Activated naive CD8-positive, alpha-beta T cell treated with anti-CD3 and anti-CD28 coated beads, Interleukin-2, amount 10 ng/mL, durations not matched to agents 7 days and 5 days (primary cell): ENCODE measurements around the gene IFI30. TPM values are rescaled to one million over a fixed set of nuclear protein-coding genes. Genes with fewer than 3 reads are reported as not detected.

Source experiments
- ATAC-seq: fragments of 150-1000 bp; cut with Tn5 transposase; one replicate; pipeline ENCODE4 v1.10.0; 2021; ENCODE audit warnings: low read depth, moderate library complexity
- POLR2A ChIA-PET: fragments of 350-600 bp; sonication (Branson Sonifier 250); formaldehyde crosslinking; loops from one replicate; lab custom pipeline; 2021; ENCODE audit warnings: antibody characterized with exemption; lab: Charles Lee
- DNase-seq: peaks from one replicate; pipeline ENCODE4 v3.0.0; 2021
- H3K27ac Mint-ChIP-seq: one replicate; pipeline ENCODE4 v1.8.0; 2022; ENCODE audit warnings: mild to moderate bottlenecking, mixed read lengths
- H3K27me3 Mint-ChIP-seq: one replicate; pipeline ENCODE4 v1.8.0; 2022; ENCODE audit warnings: mild to moderate bottlenecking, moderate library complexity, mixed read lengths
- H3K36me3 Mint-ChIP-seq: one replicate; pipeline ENCODE4 v1.8.0; 2021; ENCODE audit warnings: mild to moderate bottlenecking, mixed read lengths
- H3K4me1 Mint-ChIP-seq: one replicate; pipeline ENCODE4 v1.8.0; 2021; ENCODE audit warnings: mixed read lengths
- H3K4me3 Mint-ChIP-seq: one replicate; pipeline ENCODE4 v1.8.0; 2022; ENCODE audit warnings: mild to moderate bottlenecking, moderate library complexity, mixed read lengths
- H3K9me3 Mint-ChIP-seq: one replicate; pipeline ENCODE4 v1.8.0; 2021; ENCODE audit warnings: mixed read lengths
- total RNA-seq, 2 experiments: library from RNA; stranded (reverse); gene quantifications; one replicate each; pipeline ENCODE4 v1.2.3, GENCODE V29; 2021

IFI30 gene
- 10 to 100 TPM; 78.8 to 80.8 TPM for total RNA-seq

DNA sequence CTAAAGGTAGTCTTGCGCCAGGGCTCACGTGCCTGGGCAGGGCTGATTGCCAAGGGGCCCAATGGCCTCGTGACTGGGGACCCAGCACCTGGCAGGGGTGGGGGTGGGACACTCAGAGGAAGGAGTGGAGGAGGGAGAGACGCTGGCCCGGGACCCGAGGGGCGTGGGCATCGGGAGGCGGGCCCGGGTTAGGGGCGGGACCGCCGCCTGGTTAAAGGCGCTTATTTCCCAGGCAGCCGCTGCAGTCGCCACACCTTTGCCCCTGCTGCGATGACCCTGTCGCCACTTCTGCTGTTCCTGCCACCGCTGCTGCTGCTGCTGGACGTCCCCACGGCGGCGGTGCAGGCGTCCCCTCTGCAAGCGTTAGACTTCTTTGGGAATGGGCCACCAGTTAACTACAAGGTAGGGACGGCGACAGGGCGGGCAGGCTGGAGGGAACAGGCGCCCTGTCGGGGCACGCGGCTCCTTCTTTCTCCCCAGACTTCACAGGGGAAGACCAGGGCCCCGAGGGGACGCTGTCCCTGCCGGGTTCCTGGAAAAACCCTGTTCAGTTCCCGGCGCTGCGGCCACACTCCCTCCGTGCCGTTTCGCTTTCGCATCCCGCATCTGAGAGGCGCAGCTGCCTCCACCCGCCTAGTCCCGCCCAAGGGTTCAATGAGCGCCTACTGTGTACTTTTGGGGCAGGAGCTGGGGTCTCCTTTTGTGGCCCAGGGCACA, at the start of gene IFI30:
Gene IFI30, plus strand, starts transcription at position 242 of the 717 bp plus-strand sequence. Its CDS starts 29 bp downstream, at position 271.
- Mint-ChIP-seq H3K4me1 (peaks cover 28% of the 10 kb centered on the region), H3K27ac (peak within 1 kb of the TSS; percentile 86), H3K36me3 (peaks cover 16% of the 10 kb centered on the region), H3K27me3 (no peaks in the 10 kb centered on the region), H3K4me3 (peak within 1 kb of the TSS; percentile 87), H3K9me3 (no peaks in the 10 kb centered on the region)
- POLR2A ChIA-PET: interaction anchor here (0.6 to 1.9 kb wide), 8 partner anchors 10 to 108 kb away, joined by 3 to 9 read pairs (median 4); partner anchors contain the start of genes JUND and MPV17L2
- DNase-seq (peak; percentile 80), ATAC-seq (peak; percentile 72)

- H3K36me3 Mint-ChIP-seq: peaks cover 18% of the 10 kb centered on the region
- no peak overlapping the region for H3K27ac Mint-ChIP-seq
- POLR2A ChIA-PET: no interaction called here
- no peak overlapping the region for H3K4me3 Mint-ChIP-seq
- ATAC-seq (no peak), DNase-seq (no peak)
- no peaks in the 10 kb centered on the region for H3K27me3 Mint-ChIP-seq
- peaks cover 22% of the 10 kb centered on the region for H3K4me1 Mint-ChIP-seq
- H3K9me3 Mint-ChIP-seq: no peaks in the 10 kb centered on the region
Measured at GRCh38 chr19:18123819-18124218, 49.8 kb upstream of the IFI30 start.

DNA sequence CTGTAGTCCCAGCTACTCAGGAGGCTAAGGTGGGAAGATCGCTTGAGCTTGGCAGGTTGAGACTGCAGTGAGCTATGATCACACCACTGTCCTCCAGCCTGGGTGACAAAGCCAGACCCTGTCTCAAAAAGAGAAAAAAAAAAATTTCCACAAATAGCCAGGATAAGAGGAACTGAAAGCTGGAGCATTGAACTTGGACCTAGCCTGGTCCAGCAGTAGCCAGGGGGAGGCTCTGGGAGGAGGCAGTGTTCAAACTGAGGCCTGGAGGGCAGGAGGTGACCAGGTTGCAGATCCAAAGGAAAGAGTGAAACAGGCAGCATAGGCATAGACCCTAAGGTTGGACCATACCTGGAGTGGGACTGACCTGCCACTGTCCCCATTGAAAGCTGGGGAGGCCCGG, 47.5 kb upstream of the IFI30 start:
- DNase-seq: no peak
- peaks cover 22% of the 10 kb centered on the region for H3K36me3 Mint-ChIP-seq
- POLR2A ChIA-PET: interaction anchor here (0.6 to 0.7 kb wide), 2 partner anchors 23 to 138 kb away, joined by 3 to 5 read pairs; no protein-coding TSS in a partner anchor
- no peaks in the 10 kb centered on the region for H3K9me3 Mint-ChIP-seq
- no peak overlapping the region for H3K27ac Mint-ChIP-seq
- H3K4me3 Mint-ChIP-seq: no peak overlapping the region
- no peaks in the 10 kb centered on the region for H3K27me3 Mint-ChIP-seq
- ATAC-seq: no peak
- peaks cover 7% of the 10 kb centered on the region for H3K4me1 Mint-ChIP-seq

GRCh38 chr19:18128044-18128443, 45.6 kb upstream of the IFI30 start:
- peaks cover 25% of the 10 kb centered on the region for H3K36me3 Mint-ChIP-seq
- POLR2A ChIA-PET: interaction anchor here (1.0 to 1.8 kb wide), 4 partner anchors 8 to 24 kb away, joined by 3 to 9 read pairs (median 4); partner anchors contain the start of gene PIK3R2
- DNase-seq (no peak), ATAC-seq (peak; percentile 62)
- H3K4me1 Mint-ChIP-seq: peaks cover 7% of the 10 kb centered on the region
- no peaks in the 10 kb centered on the region for H3K9me3 Mint-ChIP-seq
- peak overlapping the region; percentile 85 for H3K27ac Mint-ChIP-seq
- no peaks in the 10 kb centered on the region for H3K27me3 Mint-ChIP-seq
- H3K4me3 Mint-ChIP-seq: no peak overlapping the region

DNA sequence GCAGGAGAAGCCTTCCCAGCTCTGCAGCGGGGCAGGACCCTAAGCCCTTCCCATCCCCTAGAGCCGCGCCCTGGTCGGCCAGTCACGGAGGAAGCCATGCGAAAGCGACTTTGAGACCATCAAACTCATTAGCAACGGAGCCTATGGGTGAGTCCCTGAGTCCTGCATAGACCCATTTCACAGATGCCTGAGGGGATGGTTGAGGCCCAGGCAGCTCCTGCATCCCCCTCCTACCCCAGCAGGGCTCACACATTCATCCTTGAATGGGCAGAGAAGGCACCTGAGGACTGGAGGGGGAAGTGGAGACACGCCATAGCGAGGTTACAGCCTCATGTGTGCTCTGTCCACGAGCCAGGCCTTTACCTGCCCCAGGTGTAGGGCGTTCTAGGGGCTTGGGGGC, 44.8 kb upstream of the IFI30 start:
- POLR2A ChIA-PET: interaction anchor here (1.0 to 1.8 kb wide), 3 partner anchors 9 to 23 kb away, joined by 3 to 9 read pairs (median 4); partner anchors contain the start of gene PIK3R2
- H3K36me3 Mint-ChIP-seq: peaks cover 25% of the 10 kb centered on the region
- H3K4me3 Mint-ChIP-seq: no peak overlapping the region
- no peak for ATAC-seq
- no peak overlapping the region for H3K27ac Mint-ChIP-seq
- H3K9me3 Mint-ChIP-seq: no peaks in the 10 kb centered on the region
- H3K27me3 Mint-ChIP-seq: no peaks in the 10 kb centered on the region
- no peak for DNase-seq
- H3K4me1 Mint-ChIP-seq: peaks cover 7% of the 10 kb centered on the region

- Mint-ChIP-seq H3K36me3 (peaks cover 26% of the 10 kb centered on the region), H3K4me3 (no peak overlapping the region), H3K27me3 (no peaks in the 10 kb centered on the region)
Measured at GRCh38 chr19:18130523-18131242, 42.9 kb upstream of the IFI30 start.

GRCh38 chr19:18131841-18132596, 41.6 kb upstream of the IFI30 start:
- DNase-seq (no peak), ATAC-seq (no peak)
- no peaks in the 10 kb centered on the region for H3K9me3 Mint-ChIP-seq
- peaks cover 7% of the 10 kb centered on the region for H3K4me1 Mint-ChIP-seq
- H3K4me3 Mint-ChIP-seq: no peak overlapping the region
- no peaks in the 10 kb centered on the region for H3K27me3 Mint-ChIP-seq
- H3K27ac Mint-ChIP-seq: no peak overlapping the region
- POLR2A ChIA-PET: no interaction called here
- peaks cover 24% of the 10 kb centered on the region for H3K36me3 Mint-ChIP-seq

More at GRCh38 chr19:18130523-18131242, 42.9 kb upstream of the IFI30 start:
- H3K27ac Mint-ChIP-seq: no peak overlapping the region
- ATAC-seq: no peak
- H3K4me1 Mint-ChIP-seq: peaks cover 7% of the 10 kb centered on the region
- no peaks in the 10 kb centered on the region for H3K9me3 Mint-ChIP-seq
- POLR2A ChIA-PET: interaction anchor here (1.0 kb wide), 1 partner anchor 11 kb away, joined by 3 read pairs; no protein-coding TSS in a partner anchor
- DNase-seq: no peak

DNA sequence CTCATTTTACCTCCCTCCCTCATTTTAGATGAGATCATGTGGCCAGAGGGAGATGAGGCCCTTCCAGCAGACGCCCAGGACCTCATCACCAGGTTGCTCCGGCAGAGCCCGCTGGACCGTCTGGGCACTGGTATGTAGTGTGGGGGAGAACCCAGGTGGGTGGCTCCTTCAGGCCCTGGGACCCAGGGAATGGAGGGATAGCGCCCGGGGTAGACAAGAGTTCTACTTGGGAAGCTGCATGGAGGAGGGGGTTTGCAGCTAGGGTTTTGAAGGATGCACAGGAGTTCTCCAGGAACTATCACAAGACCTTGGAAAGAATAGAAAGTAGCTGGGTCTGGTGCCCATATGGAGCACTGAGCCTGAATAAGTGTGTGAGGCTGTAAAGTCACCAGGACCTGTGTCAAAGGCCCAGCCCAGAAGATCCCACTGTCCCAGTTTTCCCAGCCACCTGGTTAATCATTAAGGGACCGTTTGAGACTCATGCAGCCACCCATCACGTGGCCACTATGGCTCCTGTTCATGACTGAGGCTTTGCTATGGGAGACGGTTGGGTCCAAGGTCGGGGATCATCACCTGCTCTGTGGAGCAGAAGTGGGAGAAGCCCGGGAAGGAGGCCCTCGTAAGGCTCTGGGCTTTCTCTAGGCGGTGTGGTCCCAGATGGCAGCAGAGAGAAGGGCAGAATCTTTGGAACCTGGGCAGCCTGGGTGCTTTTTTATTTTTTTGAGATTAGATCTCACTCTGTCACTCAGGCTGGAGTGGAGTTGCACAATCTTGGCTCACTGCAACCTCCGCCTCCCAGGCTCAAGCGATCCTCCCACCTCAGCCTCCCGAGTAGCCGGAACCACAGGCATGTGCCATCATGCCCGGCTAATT, 37.7 kb upstream of the IFI30 start:
- Mint-ChIP-seq H3K4me1 (no peaks in the 10 kb centered on the region), H3K27me3 (no peaks in the 10 kb centered on the region), H3K36me3 (peaks cover 22% of the 10 kb centered on the region), H3K4me3 (no peak overlapping the region), H3K9me3 (no peaks in the 10 kb centered on the region), H3K27ac (no peak overlapping the region)
- no peak for DNase-seq
- ATAC-seq: no peak
- POLR2A ChIA-PET: no interaction called here

DNA sequence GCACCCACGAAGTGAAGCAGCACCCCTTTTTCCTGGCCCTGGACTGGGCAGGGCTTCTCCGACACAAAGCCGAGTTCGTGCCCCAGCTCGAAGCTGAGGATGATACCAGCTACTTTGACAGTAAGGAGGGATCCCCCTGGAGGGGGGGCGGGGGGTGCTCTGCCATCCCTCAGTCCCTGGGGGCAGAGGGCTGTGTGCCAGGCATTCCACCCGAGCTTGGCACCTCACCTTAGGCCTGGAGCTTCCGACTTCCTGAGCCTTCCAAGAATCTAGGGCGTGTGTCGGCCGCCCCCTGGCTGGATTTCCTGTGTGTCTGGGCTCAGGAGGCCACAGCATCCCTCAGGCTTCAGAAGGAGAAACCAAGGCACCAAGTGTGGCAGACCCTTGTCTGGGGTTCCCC, 36.4 kb upstream of the IFI30 start:
- POLR2A ChIA-PET: interaction anchor here (0.8 kb wide), 1 partner anchor 9 kb away, joined by 4 read pairs; no protein-coding TSS in a partner anchor

GRCh38 chr19:18137657-18138339, 35.8 kb upstream of the IFI30 start:
- H3K36me3 Mint-ChIP-seq: peaks cover 18% of the 10 kb centered on the region
- POLR2A ChIA-PET: interaction anchor here (0.8 kb wide), 1 partner anchor 10 kb away, joined by 4 read pairs; no protein-coding TSS in a partner anchor
- ATAC-seq: no peak
- DNase-seq: no peak
- H3K9me3 Mint-ChIP-seq: no peaks in the 10 kb centered on the region
- no peaks in the 10 kb centered on the region for H3K4me1 Mint-ChIP-seq
- no peaks in the 10 kb centered on the region for H3K27me3 Mint-ChIP-seq
- no peak overlapping the region for H3K27ac Mint-ChIP-seq
- no peak overlapping the region for H3K4me3 Mint-ChIP-seq

More for the DNA sequence above, 36.4 kb upstream of the IFI30 start:
- Mint-ChIP-seq H3K36me3 (peaks cover 19% of the 10 kb centered on the region), H3K9me3 (no peaks in the 10 kb centered on the region), H3K27ac (no peak overlapping the region), H3K27me3 (no peaks in the 10 kb centered on the region), H3K4me1 (no peaks in the 10 kb centered on the region), H3K4me3 (no peak overlapping the region)
- ATAC-seq: no peak
- DNase-seq: no peak

GRCh38 chr19:18140473-18140872, 33.1 kb upstream of the IFI30 start:
- Mint-ChIP-seq H3K27ac (no peak overlapping the region), H3K4me1 (no peaks in the 10 kb centered on the region)

DNA sequence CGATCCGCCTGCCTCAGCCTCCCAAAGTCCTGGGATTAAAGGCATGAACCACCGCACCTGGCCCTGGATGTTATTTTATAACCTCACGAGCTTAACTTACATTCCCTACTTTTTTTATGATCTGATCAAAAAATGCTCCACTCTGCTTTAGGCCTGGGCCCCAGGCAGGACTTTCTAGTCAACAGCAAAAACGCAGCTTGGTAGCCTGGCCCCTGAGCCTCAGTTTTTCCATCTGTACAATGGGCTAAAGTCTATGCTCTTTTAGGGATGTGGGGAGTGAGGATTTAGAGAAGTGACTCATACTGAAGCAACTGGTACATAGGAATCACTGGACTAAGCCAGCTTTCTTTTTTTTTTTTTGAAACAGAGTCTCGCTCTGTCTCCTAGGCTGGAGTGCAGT, 32.6 kb upstream of the IFI30 start:
- Mint-ChIP-seq H3K27ac (no peak overlapping the region), H3K9me3 (no peaks in the 10 kb centered on the region), H3K4me3 (no peak overlapping the region), H3K36me3 (peaks cover 22% of the 10 kb centered on the region), H3K27me3 (no peaks in the 10 kb centered on the region), H3K4me1 (no peaks in the 10 kb centered on the region)
- ATAC-seq (no peak), DNase-seq (no peak)
- POLR2A ChIA-PET: no interaction called here

More at GRCh38 chr19:18140473-18140872, 33.1 kb upstream of the IFI30 start:
- POLR2A ChIA-PET: no interaction called here
- Mint-ChIP-seq H3K4me3 (no peak overlapping the region), H3K36me3 (peaks cover 25% of the 10 kb centered on the region), H3K9me3 (no peaks in the 10 kb centered on the region), H3K27me3 (no peaks in the 10 kb centered on the region)
- no peak for DNase-seq
- ATAC-seq: no peak
